ENCODE results near the gene CDC16. TPM values are rescaled to one million over a fixed set of nuclear protein-coding genes. Genes with fewer than 3 reads are reported as not detected.
A peak's percentile ranks its signal among the peaks of the same experiment; 100 is the strongest.

Gene CDC16
- total RNA-seq, 6 experiments from 2014 or later: 73.0 to 90.1 (median 82.3) TPM

DNA sequence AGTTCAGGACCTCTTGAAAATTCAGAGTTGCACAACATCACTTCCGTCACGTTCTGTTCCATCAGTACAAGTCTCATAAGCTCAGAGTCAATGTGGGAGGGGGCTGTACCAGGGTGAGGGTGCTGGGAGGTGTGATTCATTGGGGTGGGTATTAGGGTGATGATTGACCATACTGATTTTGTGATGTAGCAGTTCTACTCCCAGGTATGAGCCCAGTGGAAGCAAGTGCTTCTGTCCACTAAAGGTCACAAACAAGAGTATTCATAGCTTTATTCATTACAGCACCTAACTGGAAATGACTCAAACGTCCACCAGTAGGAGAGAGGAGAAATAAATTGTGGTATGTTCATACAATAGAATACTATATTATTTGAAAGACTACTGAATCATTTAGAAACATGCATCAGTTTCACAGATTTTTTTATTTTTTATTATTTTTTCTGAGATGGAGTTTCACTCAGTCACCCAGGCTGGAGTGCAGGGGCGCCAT, 34.6 kb downstream of the CDC16 start:
- Mint-ChIP-seq H3K4me1 (ENCODE audit: low read depth) (peaks cover 44% of the 10 kb centered on the region), H3K4me3 (no peak overlapping the region), H3K27ac (no peak overlapping the region), H3K9me3 (no peaks in the 10 kb centered on the region), H3K27me3 (ENCODE audit: insufficient read depth) (no peaks in the 10 kb centered on the region), H3K36me3 (ENCODE audit: low read depth) (peaks cover 67% of the 10 kb centered on the region)
- TF ChIP-seq, protein P1, sequence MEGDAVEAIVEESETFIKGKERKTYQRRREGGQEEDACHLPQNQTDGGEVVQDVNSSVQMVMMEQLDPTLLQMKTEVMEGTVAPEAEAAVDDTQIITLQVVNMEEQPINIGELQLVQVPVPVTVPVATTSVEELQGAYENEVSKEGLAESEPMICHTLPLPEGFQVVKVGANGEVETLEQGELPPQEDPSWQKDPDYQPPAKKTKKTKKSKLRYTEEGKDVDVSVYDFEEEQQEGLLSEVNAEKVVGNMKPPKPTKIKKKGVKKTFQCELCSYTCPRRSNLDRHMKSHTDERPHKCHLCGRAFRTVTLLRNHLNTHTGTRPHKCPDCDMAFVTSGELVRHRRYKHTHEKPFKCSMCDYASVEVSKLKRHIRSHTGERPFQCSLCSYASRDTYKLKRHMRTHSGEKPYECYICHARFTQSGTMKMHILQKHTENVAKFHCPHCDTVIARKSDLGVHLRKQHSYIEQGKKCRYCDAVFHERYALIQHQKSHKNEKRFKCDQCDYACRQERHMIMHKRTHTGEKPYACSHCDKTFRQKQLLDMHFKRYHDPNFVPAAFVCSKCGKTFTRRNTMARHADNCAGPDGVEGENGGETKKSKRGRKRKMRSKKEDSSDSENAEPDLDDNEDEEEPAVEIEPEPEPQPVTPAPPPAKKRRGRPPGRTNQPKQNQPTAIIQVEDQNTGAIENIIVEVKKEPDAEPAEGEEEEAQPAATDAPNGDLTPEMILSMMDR (IDR thresholded peaks at IDR 0.05): no peak
- DNase-seq: no peak

GRCh38 chr13:114272977-114273376, 38.3 kb downstream of the CDC16 start:
- Mint-ChIP-seq H3K9me3 (no peaks in the 10 kb centered on the region), H3K36me3 (ENCODE audit: low read depth) (peaks cover 55% of the 10 kb centered on the region), H3K4me3 (no peak overlapping the region), H3K27me3 (ENCODE audit: insufficient read depth) (peaks cover 2% of the 10 kb centered on the region; the same call in 1 of the 2 replicates), H3K27ac (no peak overlapping the region), H3K4me1 (ENCODE audit: low read depth) (peaks cover 27% of the 10 kb centered on the region)
- TF ChIP-seq, protein P1 (IDR thresholded peaks at IDR 0.05): no peak
- no peak for DNase-seq

GRCh38 chr13:114275304-114275703, 40.6 kb downstream of the CDC16 start:
- Mint-ChIP-seq H3K27me3 (ENCODE audit: insufficient read depth) (peaks cover 2% of the 10 kb centered on the region; the same call in 1 of the 2 replicates), H3K4me1 (ENCODE audit: low read depth) (peaks cover 32% of the 10 kb centered on the region), H3K9me3 (no peaks in the 10 kb centered on the region), H3K4me3 (no peak overlapping the region), H3K27ac (no peak overlapping the region; the same call in 1 of the 2 replicates), H3K36me3 (ENCODE audit: low read depth) (peaks cover 38% of the 10 kb centered on the region)
- DNase-seq: no peak
- TF ChIP-seq, protein P1 (IDR thresholded peaks at IDR 0.05): no peak

GRCh38 chr13:114279146-114279545, 44.4 kb downstream of the CDC16 start:
- Mint-ChIP-seq H3K27ac (peak overlapping the region; percentile 74), H3K4me3 (no peak overlapping the region), H3K36me3 (ENCODE audit: low read depth) (peaks cover 27% of the 10 kb centered on the region), H3K4me1 (ENCODE audit: low read depth) (peaks cover 38% of the 10 kb centered on the region), H3K27me3 (ENCODE audit: insufficient read depth) (peaks cover 5% of the 10 kb centered on the region; the same call in 1 of the 2 replicates), H3K9me3 (no peaks in the 10 kb centered on the region)
- TF ChIP-seq, protein P1 (IDR thresholded peaks at IDR 0.05): no peak
- no peak for DNase-seq

GRCh38 chr13:114279758-114280355, 45.2 kb downstream of the CDC16 start:
- peaks cover 36% of the 10 kb centered on the region for H3K4me1 Mint-ChIP-seq (ENCODE audit: low read depth)
- peaks cover 5% of the 10 kb centered on the region; the same call in 1 of the 2 replicates for H3K27me3 Mint-ChIP-seq (ENCODE audit: insufficient read depth)
- peak overlapping the region; percentile 94 for H3K4me3 Mint-ChIP-seq
- peaks cover 29% of the 10 kb centered on the region for H3K36me3 Mint-ChIP-seq (ENCODE audit: low read depth)
- peak overlapping the region; percentile 97 for H3K27ac Mint-ChIP-seq
- TF ChIP-seq, protein P1 (IDR thresholded peaks at IDR 0.05): no peak
- no peak for DNase-seq
- H3K9me3 Mint-ChIP-seq: no peaks in the 10 kb centered on the region

All from HFFc6 (cell line).